Measurements from ENCODE around the gene LRRC74B.

LRRC74B gene

DNA sequence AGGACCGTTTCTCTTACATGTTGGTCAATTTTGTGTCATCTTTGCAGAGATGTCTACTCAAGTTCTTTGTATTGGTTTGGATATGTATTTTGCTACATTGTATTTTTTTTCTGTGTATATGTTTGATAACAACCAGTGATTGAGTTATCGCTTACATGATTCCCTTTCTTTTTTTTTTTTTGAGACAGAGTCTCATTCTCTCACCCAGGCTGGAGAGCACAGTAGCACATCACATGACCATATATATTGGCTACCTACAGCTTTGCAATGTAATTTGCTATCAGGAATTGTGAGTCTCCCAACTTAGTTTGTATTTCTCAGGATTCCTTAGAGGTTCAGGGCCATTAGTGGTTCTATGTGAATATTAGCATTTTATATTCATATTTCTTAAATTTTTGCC, 59.5 kb downstream of the LRRC74B start:
- no peak for DNase-seq

DNA sequence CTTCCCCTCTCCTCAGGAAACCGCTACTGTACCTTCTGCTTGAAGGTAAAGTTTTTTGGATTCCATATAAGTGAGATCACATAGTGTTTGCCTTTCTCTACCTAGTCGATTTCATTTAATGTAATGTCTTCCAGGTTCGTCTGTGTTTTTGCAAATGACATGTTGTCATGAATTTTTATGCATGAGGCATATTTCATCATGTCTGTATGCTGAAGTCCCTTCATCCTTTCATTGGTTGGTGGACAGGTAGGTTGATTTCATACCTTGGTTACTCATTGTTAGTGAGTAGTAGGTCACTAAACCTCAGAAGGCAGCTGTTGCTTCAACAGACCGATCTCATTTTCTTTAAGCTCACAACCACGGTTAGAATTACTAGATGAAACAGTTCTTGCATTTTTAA, 60.3 kb downstream of the LRRC74B start:
- DNase-seq, result no peak

DNA sequence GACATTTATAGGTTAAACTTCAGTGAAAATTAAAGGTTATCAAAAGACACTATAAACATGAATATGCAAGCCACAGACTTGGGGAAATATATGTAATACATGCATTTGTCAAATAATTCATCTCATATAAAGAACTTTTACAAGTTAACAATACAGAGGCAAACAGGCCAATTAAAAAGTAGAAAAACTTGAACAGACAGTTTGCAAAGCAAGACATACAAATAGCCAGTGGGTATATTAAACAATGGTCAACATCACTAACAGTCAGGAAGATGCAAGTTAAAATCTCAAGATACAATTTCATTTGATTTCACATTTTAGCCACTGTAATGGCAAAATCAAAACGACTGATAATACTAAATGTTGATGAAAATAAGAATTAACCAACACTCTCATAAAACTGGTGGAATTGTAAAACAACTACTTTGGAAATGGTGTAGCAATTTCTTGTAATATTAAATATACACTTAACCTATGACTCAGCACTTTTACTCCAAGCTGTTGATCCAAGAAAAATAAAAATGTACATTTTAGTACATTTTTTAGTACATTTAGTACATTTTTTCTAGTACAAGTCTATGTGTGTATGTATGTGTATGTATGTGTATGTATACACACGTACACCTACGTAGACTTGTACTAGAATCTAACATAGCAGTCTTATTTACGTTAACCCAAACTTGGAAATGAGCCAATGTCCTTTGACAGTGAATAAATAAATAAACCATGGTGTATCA, 62.8 kb downstream of the LRRC74B start:
- no peak for DNase-seq

Measured in NCI-H187 (cell line).